Peyer's patch (tissue), 4 donors: ENCODE measurements around the gene ARHGEF1.

Source experiments
- POLR2A ChIP-seq, 2 donors: fragments of 450-650 bp; IDR thresholded peaks; one replicate each; pipeline ENCODE4 v1.5.1; 2017; ENCODE audit warnings: antibody characterized with exemption in 2 of 2, mild to moderate bottlenecking in 2 of 2, moderate library complexity in 2 of 2
- TF ChIP-seq, protein P1 (sequence below), 6 experiments: fragments of 450-650 bp in 4 of 6; fragments of 200-600 bp in 2 of 6; sonication (generic) in 1 of 6; IDR thresholded peaks; one replicate each; pipeline ENCODE4 v1.5.1; 2017 to 2019; ENCODE audit warnings: antibody characterized with exemption in 6 of 6, mild to moderate bottlenecking in 3 of 6, moderate library complexity in 1 of 6

DNA sequence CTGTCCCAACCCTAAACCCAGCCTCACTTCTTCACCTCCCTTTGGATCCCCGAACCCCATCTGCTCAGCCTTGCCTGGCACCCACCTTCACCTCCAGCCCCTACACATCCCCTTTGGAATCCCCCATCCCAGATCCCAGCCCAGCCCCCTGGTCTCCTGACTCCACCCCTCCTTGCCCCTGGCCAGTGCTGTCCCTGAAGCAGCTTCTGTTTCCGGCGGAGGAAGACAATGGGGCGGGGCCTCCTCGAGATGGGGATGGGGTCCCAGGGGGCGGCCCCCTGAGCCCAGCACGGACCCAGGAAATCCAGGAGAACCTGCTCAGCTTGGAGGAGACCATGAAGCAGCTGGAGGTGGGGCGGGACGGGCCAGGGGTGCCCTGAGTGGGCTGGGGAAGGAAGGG is 23.3 kb downstream of the ARHGEF1 start:
- TF ChIP-seq, protein P1, sequence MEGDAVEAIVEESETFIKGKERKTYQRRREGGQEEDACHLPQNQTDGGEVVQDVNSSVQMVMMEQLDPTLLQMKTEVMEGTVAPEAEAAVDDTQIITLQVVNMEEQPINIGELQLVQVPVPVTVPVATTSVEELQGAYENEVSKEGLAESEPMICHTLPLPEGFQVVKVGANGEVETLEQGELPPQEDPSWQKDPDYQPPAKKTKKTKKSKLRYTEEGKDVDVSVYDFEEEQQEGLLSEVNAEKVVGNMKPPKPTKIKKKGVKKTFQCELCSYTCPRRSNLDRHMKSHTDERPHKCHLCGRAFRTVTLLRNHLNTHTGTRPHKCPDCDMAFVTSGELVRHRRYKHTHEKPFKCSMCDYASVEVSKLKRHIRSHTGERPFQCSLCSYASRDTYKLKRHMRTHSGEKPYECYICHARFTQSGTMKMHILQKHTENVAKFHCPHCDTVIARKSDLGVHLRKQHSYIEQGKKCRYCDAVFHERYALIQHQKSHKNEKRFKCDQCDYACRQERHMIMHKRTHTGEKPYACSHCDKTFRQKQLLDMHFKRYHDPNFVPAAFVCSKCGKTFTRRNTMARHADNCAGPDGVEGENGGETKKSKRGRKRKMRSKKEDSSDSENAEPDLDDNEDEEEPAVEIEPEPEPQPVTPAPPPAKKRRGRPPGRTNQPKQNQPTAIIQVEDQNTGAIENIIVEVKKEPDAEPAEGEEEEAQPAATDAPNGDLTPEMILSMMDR (IDR thresholded peaks at IDR 0.05): no peak
- no peak for TF ChIP-seq POLR2A (IDR thresholded peaks at IDR 0.05)
